GM10266 (cell line): Measurements from ENCODE around the gene NPHP4.

ENCODE experiments used
- DNase-seq: peaks from one replicate; pipeline ENCODE4 v3.0.0; 2012; ENCODE audit errors: extremely low spot score
- CTCF ChIP-seq: IDR thresholded peaks from 2 replicates; pipeline ENCODE4 v1.5.1; 2012; ENCODE audit warnings: mild to moderate bottlenecking, low read depth; ENCODE audit not compliant: control insufficient read depth, insufficient read depth; ENCODE audit errors: missing control alignments

NPHP4 gene

GRCh38 chr1:5960336-5960735 lies 31.9 kb downstream of the NPHP4 start:
- DNase-seq = no peak

GRCh38 chr1:5959667-5960230 lies 32.5 kb downstream of the NPHP4 start:
- no peak for TF ChIP-seq CTCF
- DNase-seq = no peak

More at GRCh38 chr1:5960336-5960735, 31.9 kb downstream of the NPHP4 start:
- no peak for TF ChIP-seq CTCF

GRCh38 chr1:5959087-5959486 lies 33.1 kb downstream of the NPHP4 start:
- TF ChIP-seq CTCF = no peak
- no peak for DNase-seq

GRCh38 chr1:5956022-5956830 lies 36.0 kb downstream of the NPHP4 start:
- no peak for DNase-seq
- no peak for TF ChIP-seq CTCF

- no peak for TF ChIP-seq CTCF
- DNase-seq = no peak
Observed at GRCh38 chr1:5955479-5955977, 36.7 kb downstream of the NPHP4 start.

GRCh38 chr1:5954964-5955363 lies 37.3 kb downstream of the NPHP4 start:
- no peak for DNase-seq
- no peak for TF ChIP-seq CTCF

- DNase-seq = no peak
Observed at GRCh38 chr1:5953386-5953785, 38.8 kb downstream of the NPHP4 start.

More at GRCh38 chr1:5953386-5953785, 38.8 kb downstream of the NPHP4 start:
- TF ChIP-seq CTCF = no peak
